ENCODE measurements around the gene ZNF844. TPM values are rescaled to one million over a fixed set of nuclear protein-coding genes. Genes with fewer than 3 reads are reported as not detected.

The ZNF844 gene
- total and polyA plus RNA-seq, 10 of the 15 experiments (the other 5 are each of a cell fraction or from before 2014, with no cell fraction given), result 0.16 to 1.1 (median 0.70) TPM

- no peak for TF ChIP-seq ZNF687 (IDR thresholded peaks at IDR 0.05)
- TF ChIP-seq SMAD5 (IDR thresholded peaks at IDR 0.05; ENCODE audit: low read depth), result no peak; the same call in 1 of the 2 replicates
- peak; percentile 60 for TF ChIP-seq KLF5 (IDR thresholded peaks at IDR 0.05; ENCODE audit: partially characterized antibody)
- no peak for TF ChIP-seq CEBPB (IDR thresholded peaks at IDR 0.05; ENCODE audit: borderline replicate concordance in 1 of 2, low read depth in 2 of 2, low read length in 2 of 2)
- no peak for TF ChIP-seq CBFB (IDR thresholded peaks at IDR 0.05; ENCODE audit: low read depth)
- no peak for TF ChIP-seq SMAD1 (IDR thresholded peaks at IDR 0.05; ENCODE audit: low read depth, partially characterized antibody)
- TF ChIP-seq MTA2 (IDR thresholded peaks at IDR 0.05; ENCODE audit: low read depth), result no peak
- no peak for TF ChIP-seq BMI1 (IDR thresholded peaks at IDR 0.05; ENCODE audit: borderline replicate concordance)
- TF ChIP-seq, protein P1, sequence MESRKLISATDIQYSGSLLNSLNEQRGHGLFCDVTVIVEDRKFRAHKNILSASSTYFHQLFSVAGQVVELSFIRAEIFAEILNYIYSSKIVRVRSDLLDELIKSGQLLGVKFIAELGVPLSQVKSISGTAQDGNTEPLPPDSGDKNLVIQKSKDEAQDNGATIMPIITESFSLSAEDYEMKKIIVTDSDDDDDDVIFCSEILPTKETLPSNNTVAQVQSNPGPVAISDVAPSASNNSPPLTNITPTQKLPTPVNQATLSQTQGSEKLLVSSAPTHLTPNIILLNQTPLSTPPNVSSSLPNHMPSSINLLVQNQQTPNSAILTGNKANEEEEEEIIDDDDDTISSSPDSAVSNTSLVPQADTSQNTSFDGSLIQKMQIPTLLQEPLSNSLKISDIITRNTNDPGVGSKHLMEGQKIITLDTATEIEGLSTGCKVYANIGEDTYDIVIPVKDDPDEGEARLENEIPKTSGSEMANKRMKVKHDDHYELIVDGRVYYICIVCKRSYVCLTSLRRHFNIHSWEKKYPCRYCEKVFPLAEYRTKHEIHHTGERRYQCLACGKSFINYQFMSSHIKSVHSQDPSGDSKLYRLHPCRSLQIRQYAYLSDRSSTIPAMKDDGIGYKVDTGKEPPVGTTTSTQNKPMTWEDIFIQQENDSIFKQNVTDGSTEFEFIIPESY (IDR thresholded peaks at IDR 0.05), result no peak
- no peak for TF ChIP-seq ZBTB4 (CRISPR knock-in tag; IDR thresholded peaks at IDR 0.05)
- TF ChIP-seq SUZ12 (IDR thresholded peaks at IDR 0.05; ENCODE audit: unreplicated experiment), result no peak
- peak; percentile 94 for TF ChIP-seq PBX3 (IDR thresholded peaks at IDR 0.05; ENCODE audit: insufficient replicate concordance, low read depth, low read length)
- TF ChIP-seq, protein P2, sequence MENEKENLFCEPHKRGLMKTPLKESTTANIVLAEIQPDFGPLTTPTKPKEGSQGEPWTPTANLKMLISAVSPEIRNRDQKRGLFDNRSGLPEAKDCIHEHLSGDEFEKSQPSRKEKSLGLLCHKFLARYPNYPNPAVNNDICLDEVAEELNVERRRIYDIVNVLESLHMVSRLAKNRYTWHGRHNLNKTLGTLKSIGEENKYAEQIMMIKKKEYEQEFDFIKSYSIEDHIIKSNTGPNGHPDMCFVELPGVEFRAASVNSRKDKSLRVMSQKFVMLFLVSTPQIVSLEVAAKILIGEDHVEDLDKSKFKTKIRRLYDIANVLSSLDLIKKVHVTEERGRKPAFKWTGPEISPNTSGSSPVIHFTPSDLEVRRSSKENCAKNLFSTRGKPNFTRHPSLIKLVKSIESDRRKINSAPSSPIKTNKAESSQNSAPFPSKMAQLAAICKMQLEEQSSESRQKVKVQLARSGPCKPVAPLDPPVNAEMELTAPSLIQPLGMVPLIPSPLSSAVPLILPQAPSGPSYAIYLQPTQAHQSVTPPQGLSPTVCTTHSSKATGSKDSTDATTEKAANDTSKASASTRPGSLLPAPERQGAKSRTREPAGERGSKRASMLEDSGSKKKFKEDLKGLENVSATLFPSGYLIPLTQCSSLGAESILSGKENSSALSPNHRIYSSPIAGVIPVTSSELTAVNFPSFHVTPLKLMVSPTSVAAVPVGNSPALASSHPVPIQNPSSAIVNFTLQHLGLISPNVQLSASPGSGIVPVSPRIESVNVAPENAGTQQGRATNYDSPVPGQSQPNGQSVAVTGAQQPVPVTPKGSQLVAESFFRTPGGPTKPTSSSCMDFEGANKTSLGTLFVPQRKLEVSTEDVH (IDR thresholded peaks at IDR 0.05; ENCODE audit: low read depth, partially characterized antibody), result no peak
- TF ChIP-seq ZNF274 (IDR thresholded peaks at IDR 0.05; ENCODE audit: insufficient read depth, insufficient read length), result no peak
- no peak for TF ChIP-seq EP300 (IDR thresholded peaks at IDR 0.05; ENCODE audit: borderline replicate concordance in 1 of 2, control insufficient read depth in 1 of 2, low read depth in 2 of 2, low read length in 2 of 2)
These were observed 11.9 kb upstream of the ZNF844 start, which contains the start of gene ZNF878 (continued) for GRCh38 chr19:12052497-12053169.
